ENCODE results near the gene CARD19.

CARD19 gene

DNA sequence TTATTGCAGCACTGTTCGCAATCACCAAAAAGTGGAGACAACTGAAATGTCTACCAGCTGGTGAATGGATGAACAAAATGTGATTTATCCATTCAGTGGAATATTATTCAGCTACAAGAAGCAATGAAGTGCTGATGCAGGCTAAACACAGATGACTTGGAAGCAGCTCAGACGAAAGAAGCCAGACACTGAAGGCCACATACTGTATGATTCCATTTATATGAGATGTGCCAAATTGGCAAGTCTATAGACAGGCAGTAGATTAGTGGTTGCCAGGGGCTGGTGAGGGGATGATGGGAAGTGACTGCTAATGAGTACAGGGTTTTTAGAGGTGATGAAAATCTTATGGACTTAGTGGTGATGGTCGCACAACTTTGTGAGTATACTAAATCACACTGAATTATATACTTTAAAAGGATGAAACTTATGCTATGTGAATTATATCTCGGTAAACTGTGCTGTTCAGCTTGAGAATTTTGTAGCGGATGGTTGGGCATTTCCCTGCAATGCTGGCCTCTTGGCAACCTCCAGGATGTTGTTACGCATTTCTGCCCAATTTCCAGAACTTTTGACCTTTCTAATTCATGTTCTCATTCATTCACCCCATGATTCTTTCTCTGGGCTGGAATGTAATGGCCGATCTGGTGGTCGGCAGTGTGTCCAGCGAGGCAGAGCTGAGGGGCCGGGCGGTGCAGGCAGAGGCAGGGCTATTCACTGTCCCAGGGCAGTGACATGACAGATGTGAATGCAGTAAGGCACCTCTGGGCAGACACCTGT, 66.0 kb downstream of the CARD19 start:
- no peak for DNase-seq (ENCODE audit: low read depth in 2 of 2)

Data from stimulated activated CD8-positive, alpha-beta memory T cell treated with anti-CD3 and anti-CD28 coated beads, Interleukin-7, amount 100 ng/mL, for 1 hour (primary cell).